Skeletal muscle satellite cell (primary cell): Measurements from ENCODE around the gene PARP15.

ENCODE experiments used
- H3K27me3 ChIP-seq: 2 replicates; pipeline ENCODE4 v1.7.0; 2013; ENCODE audit warnings: low read length; ENCODE audit not compliant: control insufficient read depth, insufficient read depth
- H3K36me3 ChIP-seq: 2 replicates; pipeline ENCODE4 v1.7.0; 2013; ENCODE audit warnings: mild to moderate bottlenecking, control low read depth, low read length; ENCODE audit not compliant: insufficient read depth
- H3K4me1 ChIP-seq: 2 replicates; pipeline ENCODE4 v1.7.0; 2013; ENCODE audit warnings: low read length; ENCODE audit not compliant: control insufficient read depth, insufficient read depth
- H3K4me2 ChIP-seq: 2 replicates; pipeline ENCODE4 v1.7.0; 2013; ENCODE audit warnings: mild to moderate bottlenecking, low read length
- H3K4me3 ChIP-seq: 2 replicates; pipeline ENCODE4 v1.7.0; 2013; ENCODE audit warnings: low read length
- H3K9ac ChIP-seq: 2 replicates; pipeline ENCODE4 v1.7.0; 2013; ENCODE audit warnings: mild to moderate bottlenecking, low read depth, low read length, moderate library complexity
- H3K9me3 ChIP-seq: replicated peaks from 2 replicates; pipeline ENCODE4 v1.7.0; 2013; ENCODE audit warnings: mild to moderate bottlenecking, control low read depth, low read length

PARP15 gene

DNA sequence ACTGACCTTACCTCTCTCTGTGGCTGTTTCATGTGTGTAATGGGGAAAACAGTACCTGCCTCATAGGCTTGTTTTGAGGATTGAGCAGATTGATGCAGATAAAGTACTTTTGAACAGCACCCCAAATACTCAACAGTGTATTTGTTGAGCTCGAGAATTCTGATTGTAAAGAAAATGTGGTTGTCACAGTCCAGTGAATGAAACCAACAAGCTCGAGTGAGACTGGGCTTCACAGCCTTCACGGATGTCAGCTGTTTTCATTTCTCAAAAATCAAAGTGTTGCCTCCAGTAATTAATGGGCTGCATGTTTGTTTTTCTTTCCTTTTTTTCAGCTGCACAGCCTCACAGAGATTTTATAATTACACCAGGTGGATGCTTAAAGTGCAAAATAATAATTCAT is 43.7 kb downstream of the PARP15 start:
- H3K4me2 ChIP-seq = no peak overlapping the region
- H3K4me1 ChIP-seq = no peaks in the 10 kb centered on the region
- H3K9me3 ChIP-seq = no peaks in the 10 kb centered on the region
- H3K4me3 ChIP-seq = no peak overlapping the region
- peaks cover 52% of the 10 kb centered on the region for H3K27me3 ChIP-seq
- no peaks in the 10 kb centered on the region for H3K36me3 ChIP-seq
- no peak overlapping the region for H3K9ac ChIP-seq

- no peak overlapping the region for H3K4me3 ChIP-seq
- peaks cover 59% of the 10 kb centered on the region for H3K27me3 ChIP-seq
- H3K36me3 ChIP-seq = no peaks in the 10 kb centered on the region
- no peaks in the 10 kb centered on the region for H3K4me1 ChIP-seq
- no peaks in the 10 kb centered on the region for H3K9me3 ChIP-seq
- H3K4me2 ChIP-seq = no peak overlapping the region
- no peak overlapping the region for H3K9ac ChIP-seq
These were observed 45.8 kb downstream of the PARP15 start for GRCh38 chr3:122623031-122623829.

DNA sequence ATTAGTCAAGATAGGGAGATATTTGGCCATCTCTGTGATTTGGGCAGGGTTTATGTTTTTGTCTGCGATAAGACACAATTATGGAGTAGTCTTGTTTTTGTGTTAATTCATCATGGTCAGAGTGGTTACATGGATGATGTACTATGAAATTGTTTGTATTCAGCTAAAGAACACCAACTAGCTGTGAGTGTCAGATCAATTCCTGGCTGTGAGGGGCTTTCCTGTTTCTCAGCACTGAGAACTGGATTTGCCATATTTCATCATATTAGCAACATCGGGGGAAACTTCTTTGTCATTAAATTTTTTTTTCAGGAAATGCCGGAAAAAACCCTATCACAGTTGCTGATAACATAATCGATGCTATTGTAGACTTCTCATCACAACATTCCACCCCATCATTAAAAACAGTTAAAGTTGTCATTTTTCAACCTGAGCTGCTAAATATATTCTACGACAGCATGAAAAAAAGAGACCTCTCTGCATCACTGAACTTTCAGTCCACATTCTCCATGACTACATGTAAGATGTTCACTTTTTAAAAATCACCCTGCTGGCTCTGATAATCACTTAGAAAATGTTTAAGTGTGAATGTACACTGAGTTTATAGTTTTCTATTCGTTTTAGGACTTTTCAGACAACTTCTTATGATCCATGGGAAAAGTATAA is 49.2 kb downstream of the PARP15 start:
- H3K4me2 ChIP-seq = no peak overlapping the region
- no peak overlapping the region for H3K9ac ChIP-seq
- H3K36me3 ChIP-seq = no peaks in the 10 kb centered on the region
- H3K27me3 ChIP-seq = peaks cover 42% of the 10 kb centered on the region
- no peaks in the 10 kb centered on the region for H3K9me3 ChIP-seq
- H3K4me1 ChIP-seq = no peaks in the 10 kb centered on the region
- H3K4me3 ChIP-seq = no peak overlapping the region

DNA sequence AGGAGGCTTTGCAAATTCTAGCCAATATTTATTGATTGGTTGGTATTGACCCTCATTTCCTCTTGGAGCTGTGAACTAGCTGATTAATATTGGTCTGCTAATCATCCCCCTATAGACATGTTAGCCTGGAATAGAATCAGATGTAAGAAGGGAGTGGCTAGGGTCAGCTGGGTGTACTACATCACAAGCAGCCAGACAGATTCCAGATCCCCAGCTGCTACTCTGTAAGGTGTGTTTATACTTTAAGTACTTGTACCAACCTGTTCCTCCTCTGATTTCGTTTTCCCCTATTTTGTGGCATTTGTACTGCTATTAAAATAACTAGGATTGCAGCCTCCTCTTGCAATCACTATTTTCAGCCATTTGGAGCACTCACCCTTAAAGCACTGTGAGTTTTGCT is 49.9 kb downstream of the PARP15 start:
- Histone ChIP-seq H3K4me2 (no peak overlapping the region), H3K9ac (no peak overlapping the region), H3K27me3 (peaks cover 43% of the 10 kb centered on the region), H3K36me3 (no peaks in the 10 kb centered on the region), H3K9me3 (no peaks in the 10 kb centered on the region), H3K4me1 (no peaks in the 10 kb centered on the region), H3K4me3 (no peak overlapping the region)

- Histone ChIP-seq H3K36me3 (no peaks in the 10 kb centered on the region), H3K4me2 (no peak overlapping the region), H3K4me1 (no peaks in the 10 kb centered on the region), H3K27me3 (peaks cover 32% of the 10 kb centered on the region), H3K9me3 (no peaks in the 10 kb centered on the region), H3K9ac (no peak overlapping the region), H3K4me3 (no peak overlapping the region)
These were observed 51.1 kb downstream of the PARP15 start for GRCh38 chr3:122628567-122628966.

- Histone ChIP-seq H3K9me3 (no peaks in the 10 kb centered on the region), H3K4me2 (no peak overlapping the region), H3K4me1 (no peaks in the 10 kb centered on the region), H3K4me3 (no peak overlapping the region), H3K9ac (no peak overlapping the region), H3K27me3 (peaks cover 33% of the 10 kb centered on the region), H3K36me3 (no peaks in the 10 kb centered on the region)
These were observed 52.3 kb downstream of the PARP15 start for GRCh38 chr3:122629763-122630162.

GRCh38 chr3:122635789-122636188 is 58.3 kb downstream of the PARP15 start:
- Histone ChIP-seq H3K4me2 (no peak overlapping the region), H3K4me1 (no peaks in the 10 kb centered on the region), H3K27me3 (peaks cover 38% of the 10 kb centered on the region), H3K4me3 (no peak overlapping the region), H3K9me3 (no peaks in the 10 kb centered on the region), H3K36me3 (no peaks in the 10 kb centered on the region), H3K9ac (no peak overlapping the region)

GRCh38 chr3:122636697-122637096 is 59.2 kb downstream of the PARP15 start:
- Histone ChIP-seq H3K4me3 (no peak overlapping the region), H3K9me3 (no peaks in the 10 kb centered on the region), H3K4me2 (no peak overlapping the region), H3K36me3 (no peaks in the 10 kb centered on the region), H3K9ac (no peak overlapping the region), H3K4me1 (no peaks in the 10 kb centered on the region), H3K27me3 (peaks cover 37% of the 10 kb centered on the region)

DNA sequence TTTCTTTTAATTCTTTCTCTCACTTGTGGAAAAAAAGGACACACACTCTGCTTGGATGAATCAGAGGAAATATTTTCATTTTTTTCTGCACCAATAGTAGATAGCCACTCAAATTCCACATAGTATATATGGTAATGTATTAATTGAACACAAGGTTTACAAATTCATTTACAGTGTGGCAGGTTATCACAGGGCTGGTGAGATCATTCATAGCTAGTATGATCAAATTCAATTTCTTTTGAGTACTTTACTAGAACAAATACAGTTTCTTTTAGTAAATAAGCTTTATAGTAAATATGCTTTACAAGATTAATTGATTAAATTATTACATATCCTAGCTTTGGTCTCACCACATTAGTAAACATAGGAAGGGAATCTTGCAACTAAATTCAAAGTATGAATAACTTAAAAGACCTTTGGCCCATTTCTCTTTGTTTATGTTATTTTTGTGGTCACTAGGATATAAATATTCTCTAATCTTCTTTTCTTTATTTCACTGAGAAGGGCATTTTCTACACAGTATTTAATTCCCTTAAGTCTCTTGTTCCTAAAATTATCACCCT is 63.1 kb downstream of the PARP15 start:
- H3K9ac ChIP-seq = no peak overlapping the region
- no peaks in the 10 kb centered on the region for H3K4me1 ChIP-seq
- H3K4me2 ChIP-seq = no peak overlapping the region
- peaks cover 21% of the 10 kb centered on the region for H3K27me3 ChIP-seq
- H3K4me3 ChIP-seq = no peak overlapping the region
- H3K9me3 ChIP-seq = no peaks in the 10 kb centered on the region
- no peaks in the 10 kb centered on the region for H3K36me3 ChIP-seq

DNA sequence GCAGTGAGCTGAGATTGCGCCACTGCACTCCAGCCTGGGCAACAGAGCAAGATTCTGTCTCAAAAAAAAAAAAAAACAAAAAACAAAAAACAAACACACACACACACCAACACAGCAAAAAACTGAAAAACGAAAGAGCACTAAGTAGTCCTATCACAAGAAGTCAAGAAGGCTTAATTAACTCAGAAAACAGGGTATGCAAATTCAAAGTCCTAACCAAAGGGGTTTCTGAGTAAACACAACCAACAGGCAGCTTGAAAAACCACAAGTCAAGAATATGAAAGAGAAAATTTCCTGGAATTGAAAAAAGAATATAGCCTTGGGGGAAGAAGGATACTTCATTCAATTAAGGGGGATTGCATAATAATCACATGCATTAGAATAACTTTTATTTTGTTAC is 65.5 kb downstream of the PARP15 start:
- no peak overlapping the region for H3K4me3 ChIP-seq
- H3K9me3 ChIP-seq = no peaks in the 10 kb centered on the region
- peaks cover 27% of the 10 kb centered on the region for H3K27me3 ChIP-seq
- H3K36me3 ChIP-seq = no peaks in the 10 kb centered on the region
- H3K4me2 ChIP-seq = no peak overlapping the region
- H3K9ac ChIP-seq = no peak overlapping the region
- no peaks in the 10 kb centered on the region for H3K4me1 ChIP-seq

GRCh38 chr3:122646146-122646988 is 68.9 kb downstream of the PARP15 start:
- Histone ChIP-seq H3K27me3 (peaks cover 28% of the 10 kb centered on the region), H3K9ac (no peak overlapping the region), H3K4me1 (no peaks in the 10 kb centered on the region), H3K36me3 (no peaks in the 10 kb centered on the region), H3K9me3 (no peaks in the 10 kb centered on the region), H3K4me2 (no peak overlapping the region), H3K4me3 (no peak overlapping the region)
